Effector memory CD4-positive, alpha-beta T cell (primary cell): ENCODE results near the gene MOSPD3.

Experiments used
- DNase-seq, 3 donors: peaks; one replicate each; pipeline ENCODE4 v3.0.0-alpha.2; 2020
- H3K27ac ChIP-seq: 2 replicates; pipeline ENCODE4 v1.7.0; 2013; ENCODE audit warnings: mild to moderate bottlenecking, low read length, moderate library complexity; ENCODE audit not compliant: insufficient read depth, poor library complexity, severe bottlenecking
- H3K27me3 ChIP-seq: replicated peaks from 2 replicates; pipeline ENCODE4 v1.7.0; 2013; ENCODE audit warnings: mild to moderate bottlenecking, low read length; ENCODE audit not compliant: insufficient read depth, control insufficient read depth, poor library complexity, severe bottlenecking
- H3K36me3 ChIP-seq: 2 replicates; pipeline ENCODE4 v1.7.0; 2013; ENCODE audit warnings: mild to moderate bottlenecking, low read length, moderate library complexity; ENCODE audit not compliant: control insufficient read depth, insufficient read depth
- H3K4me1 ChIP-seq: 2 replicates; pipeline ENCODE4 v1.7.0; 2013; ENCODE audit warnings: low read length, mild to moderate bottlenecking; ENCODE audit not compliant: control insufficient read depth, insufficient read depth, poor library complexity, severe bottlenecking
- H3K4me3 ChIP-seq: 2 replicates; pipeline ENCODE4 v1.7.0; 2013; ENCODE audit warnings: low read length, low read depth, mild to moderate bottlenecking; ENCODE audit not compliant: insufficient read depth, poor library complexity, severe bottlenecking
- H3K9me3 ChIP-seq: 2 replicates; pipeline ENCODE4 v1.7.0; 2013; ENCODE audit warnings: mild to moderate bottlenecking, low read length, moderate library complexity; ENCODE audit not compliant: control insufficient read depth

The MOSPD3 gene

GRCh38 chr7:100568896-100569844, 43.2 kb upstream of the MOSPD3 start:
- DNase-seq = peak in 2 of 3 donors; percentile 19 to 33
- H3K27ac ChIP-seq = peak overlapping the region; percentile 52
- peaks cover 37% of the 10 kb centered on the region for H3K4me1 ChIP-seq
- no peaks in the 10 kb centered on the region for H3K9me3 ChIP-seq
- H3K36me3 ChIP-seq = peaks cover 10% of the 10 kb centered on the region
- H3K27me3 ChIP-seq = no peaks in the 10 kb centered on the region
- H3K4me3 ChIP-seq = peak overlapping the region; percentile 30

DNA sequence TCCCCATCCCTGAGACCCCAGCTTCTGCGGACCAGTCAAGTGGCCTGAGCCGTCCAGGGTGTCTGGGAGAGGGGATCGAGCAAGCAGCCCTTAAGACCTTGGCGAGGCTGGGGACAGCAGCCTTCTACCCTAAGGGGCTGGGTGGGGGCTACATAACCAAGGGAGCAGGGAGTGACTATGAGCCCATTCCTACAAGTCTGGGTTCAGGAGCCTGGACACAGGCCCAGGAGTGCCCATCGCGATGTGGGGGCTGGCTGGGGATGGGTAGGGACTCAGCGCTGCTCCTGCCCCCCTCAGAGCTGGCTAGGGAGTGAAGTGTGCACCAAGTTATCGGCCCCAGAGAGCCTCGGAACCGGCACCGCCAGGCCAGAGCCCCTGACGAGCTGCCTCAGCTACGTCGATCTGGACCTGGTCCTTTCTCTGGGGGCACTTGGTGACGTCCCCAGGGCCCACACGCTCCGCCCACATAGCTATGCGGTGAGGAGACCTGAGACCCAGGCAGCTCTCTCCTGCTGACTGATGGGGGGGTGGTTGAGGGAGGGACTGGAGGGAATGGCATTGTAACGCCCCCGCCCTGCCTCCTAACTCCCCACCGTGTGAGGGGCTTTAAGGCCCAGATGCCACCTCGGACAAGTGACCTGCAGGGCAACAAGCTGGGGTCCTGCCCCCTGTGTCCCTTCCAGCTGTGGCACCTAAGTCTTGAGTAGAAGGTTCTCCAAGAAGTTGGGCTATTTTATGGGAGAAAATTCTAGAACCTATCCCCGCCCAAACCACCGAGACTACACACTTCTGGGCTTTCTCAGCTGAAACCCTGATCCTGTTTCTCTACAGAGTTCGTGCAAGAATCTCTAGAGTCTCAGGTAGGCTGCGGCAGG, 41.1 kb upstream of the MOSPD3 start:
- H3K4me1 ChIP-seq = peaks cover 37% of the 10 kb centered on the region
- no peaks in the 10 kb centered on the region for H3K27me3 ChIP-seq

DNA sequence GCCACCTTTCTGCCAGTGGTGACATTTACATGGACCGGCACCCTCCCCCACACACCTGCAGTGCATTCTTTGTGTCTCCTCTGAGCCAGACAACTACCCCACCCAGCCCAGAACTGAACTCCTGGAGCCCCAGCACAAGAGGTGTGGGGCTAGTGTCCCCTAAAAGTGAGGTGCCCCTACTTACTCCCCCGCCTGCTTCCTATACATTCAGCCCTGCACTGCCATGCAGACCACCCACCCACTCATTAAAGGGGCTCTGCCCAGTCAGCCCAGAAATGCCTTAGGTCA, 40.6 kb upstream of the MOSPD3 start:
- H3K9me3 ChIP-seq = no peaks in the 10 kb centered on the region

More for the DNA sequence above, 41.1 kb upstream of the MOSPD3 start:
- H3K4me3 ChIP-seq = no peak overlapping the region
- H3K9me3 ChIP-seq = no peaks in the 10 kb centered on the region
- DNase-seq = no peak
- H3K36me3 ChIP-seq = peaks cover 30% of the 10 kb centered on the region
- no peak overlapping the region for H3K27ac ChIP-seq

GRCh38 chr7:100572281-100572948, 39.9 kb upstream of the MOSPD3 start:
- Histone ChIP-seq H3K4me3 (no peak overlapping the region), H3K36me3 (peaks cover 42% of the 10 kb centered on the region), H3K9me3 (no peaks in the 10 kb centered on the region), H3K27ac (no peak overlapping the region), H3K27me3 (no peaks in the 10 kb centered on the region), H3K4me1 (peaks cover 36% of the 10 kb centered on the region)
- no peak for DNase-seq

More for the DNA sequence above, 40.6 kb upstream of the MOSPD3 start:
- no peaks in the 10 kb centered on the region for H3K27me3 ChIP-seq
- H3K27ac ChIP-seq = no peak overlapping the region
- DNase-seq = no peak
- H3K36me3 ChIP-seq = peaks cover 36% of the 10 kb centered on the region
- no peak overlapping the region for H3K4me3 ChIP-seq
- H3K4me1 ChIP-seq = peaks cover 37% of the 10 kb centered on the region

DNA sequence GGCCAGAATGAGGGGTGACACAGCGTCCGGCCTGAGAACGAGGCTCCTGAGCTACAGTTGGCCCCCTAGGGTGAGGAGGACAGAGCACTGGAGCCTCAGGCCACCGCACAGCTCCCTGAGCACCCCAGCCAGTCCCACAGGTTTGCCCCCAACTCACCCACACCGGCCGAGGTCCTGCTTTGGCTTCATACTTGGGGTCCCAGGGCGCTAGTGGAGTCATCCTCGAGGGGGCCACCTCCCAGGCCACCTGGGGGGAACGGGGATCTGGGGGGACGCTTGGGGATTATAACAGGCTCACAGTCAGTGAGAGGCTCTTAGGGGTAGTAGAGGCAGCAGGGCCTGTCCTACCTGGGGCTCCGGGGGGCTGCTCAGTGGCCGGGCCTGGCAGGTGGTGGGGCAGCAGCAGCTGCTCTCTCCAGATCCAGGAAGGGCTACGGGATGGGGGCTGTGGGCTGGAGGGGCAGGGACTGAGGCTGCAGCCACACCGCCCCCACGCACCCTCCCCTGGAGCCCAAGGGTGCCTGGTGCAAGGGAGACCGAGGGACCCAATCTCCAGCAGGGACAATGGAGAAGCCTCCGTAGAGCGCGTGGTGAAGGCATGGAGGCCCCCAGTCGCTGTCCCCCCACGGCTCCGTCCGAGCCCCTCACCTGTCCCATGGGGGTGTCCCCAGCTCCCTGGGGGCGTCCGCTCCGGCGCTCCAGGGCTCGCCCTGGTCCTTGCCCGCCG, 39.2 kb upstream of the MOSPD3 start:
- no peak overlapping the region for H3K27ac ChIP-seq
- H3K27me3 ChIP-seq = no peaks in the 10 kb centered on the region
- no peaks in the 10 kb centered on the region for H3K9me3 ChIP-seq
- DNase-seq = no peak
- H3K4me1 ChIP-seq = peaks cover 29% of the 10 kb centered on the region
- no peak overlapping the region for H3K4me3 ChIP-seq
- H3K36me3 ChIP-seq = peaks cover 49% of the 10 kb centered on the region

DNA sequence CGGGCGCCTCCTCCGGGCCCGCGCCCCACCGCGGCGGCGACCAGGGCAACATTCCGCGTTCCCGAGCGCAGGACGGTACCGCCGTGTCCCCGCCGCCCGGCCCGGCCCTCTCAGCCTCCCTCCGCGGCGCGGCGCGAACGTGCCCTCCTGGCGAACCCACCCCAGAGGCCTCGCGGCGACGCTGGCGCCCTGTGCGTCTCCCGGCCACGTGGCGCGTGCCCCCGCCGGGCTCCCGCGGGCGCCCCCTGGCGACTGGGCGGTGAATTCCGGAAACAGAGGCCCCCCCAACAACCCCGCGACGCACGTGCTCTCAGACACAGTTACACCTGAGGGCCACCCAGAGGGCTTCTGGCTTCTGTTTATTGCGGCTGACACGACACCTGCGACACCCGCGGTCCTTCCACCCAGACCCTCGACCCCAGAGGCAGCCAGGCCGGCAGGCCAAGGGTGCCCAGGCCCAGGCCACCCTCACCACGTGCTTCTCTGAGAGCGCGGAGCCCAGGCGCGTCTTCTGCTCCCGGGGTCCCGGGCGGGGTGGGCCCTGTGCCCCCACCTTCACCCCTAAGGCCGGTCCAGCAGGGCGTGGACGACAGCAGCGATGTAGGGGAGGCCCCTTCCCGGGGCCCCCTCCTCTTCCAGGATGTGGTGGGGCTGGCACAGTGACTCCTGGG, 38.5 kb upstream of the MOSPD3 start, which contains the start of gene SAP25:
Gene SAP25, minus strand, starts transcription at position 210 of the 671 bp plus-strand sequence. Its CDS starts 158 bp downstream, at position 52.
- H3K27ac ChIP-seq = no peak within 1 kb of the TSS
- no peaks in the 10 kb centered on the region for H3K27me3 ChIP-seq
- DNase-seq = no peak
- no peak within 1 kb of the TSS for H3K4me3 ChIP-seq
- peaks cover 57% of the 10 kb centered on the region for H3K36me3 ChIP-seq
- H3K4me1 ChIP-seq = peaks cover 28% of the 10 kb centered on the region
- H3K9me3 ChIP-seq = no peaks in the 10 kb centered on the region

DNA sequence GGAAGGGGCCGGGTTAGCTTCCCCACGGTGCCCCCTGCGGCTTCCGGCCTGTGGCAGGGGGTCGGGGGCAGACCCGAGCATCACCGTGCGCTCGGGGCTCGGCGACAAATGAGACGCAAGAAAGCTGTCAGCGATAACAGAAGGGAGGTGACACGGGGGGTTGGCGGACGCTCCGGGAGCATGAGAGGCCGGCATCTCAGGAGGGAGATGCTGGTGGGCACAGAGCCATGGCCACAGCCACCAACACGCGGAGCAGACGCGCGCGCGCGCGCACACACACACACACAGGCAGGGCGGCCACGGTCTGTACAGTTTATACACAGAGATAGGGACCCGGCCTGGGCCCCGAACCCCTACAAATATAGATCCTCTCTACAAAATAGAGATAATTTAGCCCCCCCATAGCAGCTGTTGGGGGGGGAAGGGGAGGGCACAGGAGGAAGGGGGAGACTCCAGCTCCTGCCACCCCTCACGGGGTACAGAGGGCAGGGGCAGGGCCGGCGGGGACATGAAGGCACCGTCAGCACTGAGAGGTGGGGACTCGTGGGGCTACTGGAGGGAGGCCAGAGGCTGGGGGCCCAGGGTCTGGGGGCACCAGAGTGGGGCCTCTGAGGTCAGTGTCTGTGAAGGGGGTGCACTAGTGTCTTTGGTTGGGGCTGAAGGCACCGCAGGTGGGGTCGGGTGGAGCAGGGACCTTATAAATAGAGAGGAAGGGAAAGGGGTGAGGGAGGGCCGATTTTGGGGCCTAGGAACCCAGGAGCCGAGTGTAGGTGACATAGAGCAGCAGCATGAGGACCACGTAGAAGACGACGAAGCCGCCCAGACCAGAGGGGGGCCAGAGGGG, 37.8 kb upstream of the MOSPD3 start:
- no peak for DNase-seq
- peaks cover 60% of the 10 kb centered on the region for H3K36me3 ChIP-seq

DNA sequence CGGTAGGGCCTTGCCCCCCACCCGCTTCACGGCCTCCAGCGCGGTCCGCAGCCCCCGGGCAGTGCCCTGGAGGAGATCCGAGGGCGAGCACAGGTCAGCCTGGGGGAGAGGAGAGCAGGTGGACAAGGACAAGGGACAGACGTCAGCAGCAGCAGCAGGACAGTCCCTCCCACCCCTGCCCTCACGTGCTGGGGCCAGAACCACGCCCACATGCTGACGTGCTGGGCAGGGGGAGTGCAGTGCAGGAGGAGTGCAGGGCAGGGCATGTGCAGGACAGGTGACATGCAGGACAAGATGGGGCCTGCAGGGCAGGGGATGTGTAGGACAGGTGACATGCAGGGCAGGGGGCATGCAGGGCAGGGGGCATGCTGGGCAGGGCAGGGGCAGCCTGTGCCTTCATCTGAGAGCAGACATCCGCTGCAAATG, 37.1 kb upstream of the MOSPD3 start:
- DNase-seq = no peak
- H3K4me3 ChIP-seq = no peak overlapping the region
- H3K4me1 ChIP-seq = peaks cover 15% of the 10 kb centered on the region
- H3K27me3 ChIP-seq = no peaks in the 10 kb centered on the region
- no peak overlapping the region for H3K27ac ChIP-seq
- no peaks in the 10 kb centered on the region for H3K9me3 ChIP-seq
- H3K36me3 ChIP-seq = peaks cover 66% of the 10 kb centered on the region

More for the DNA sequence above, 37.8 kb upstream of the MOSPD3 start:
- Histone ChIP-seq H3K4me1 (peaks cover 20% of the 10 kb centered on the region), H3K27me3 (no peaks in the 10 kb centered on the region), H3K4me3 (no peak overlapping the region), H3K27ac (no peak overlapping the region), H3K9me3 (no peaks in the 10 kb centered on the region)
